ENCODE results near the gene GGA1. TPM values are rescaled to one million over a fixed set of nuclear protein-coding genes. Genes with fewer than 3 reads are reported as not detected.

The GGA1 gene
- total and polyA plus RNA-seq, 10 of the 15 experiments (the other 5 are each of a cell fraction or from before 2014, with no cell fraction given): 1.4 to 79.4 (median 44.4) TPM

- TF ChIP-seq MLLT1 (IDR thresholded peaks at IDR 0.05): peak; percentile 96
- 0 out of 2 replicates have a peak, but pooled peaks have one; percentile 56 for TF ChIP-seq SIN3A (IDR thresholded peaks at IDR 0.05; ENCODE audit: low read depth, low read length)
- peak; percentile 43 for TF ChIP-seq PBX3 (IDR thresholded peaks at IDR 0.05; ENCODE audit: insufficient replicate concordance, low read depth, low read length)
- TF ChIP-seq REST (IDR thresholded peaks at IDR 0.05; ENCODE audit: low read depth, low read length): no peak
- TF ChIP-seq MXI1 (IDR thresholded peaks at IDR 0.05; ENCODE audit: low read depth, low read length): peak; percentile 48; the same call in 1 of the 2 replicates
Measured at GRCh38 chr22:37661160-37661924, 52.7 kb downstream of the GGA1 start (continued).

All from GM12878 (cell line).